NCI-H2107 (cell line): ENCODE measurements around the gene NLGN1.

Experiments used
- DNase-seq: peaks from one replicate; lab custom pipeline; 2025; lab: John Stamatoyannopoulos, UW

NLGN1 gene

GRCh38 chr3:174334111-174334510 lies 936.6 kb downstream of the NLGN1 start:
- DNase-seq = no peak

DNA sequence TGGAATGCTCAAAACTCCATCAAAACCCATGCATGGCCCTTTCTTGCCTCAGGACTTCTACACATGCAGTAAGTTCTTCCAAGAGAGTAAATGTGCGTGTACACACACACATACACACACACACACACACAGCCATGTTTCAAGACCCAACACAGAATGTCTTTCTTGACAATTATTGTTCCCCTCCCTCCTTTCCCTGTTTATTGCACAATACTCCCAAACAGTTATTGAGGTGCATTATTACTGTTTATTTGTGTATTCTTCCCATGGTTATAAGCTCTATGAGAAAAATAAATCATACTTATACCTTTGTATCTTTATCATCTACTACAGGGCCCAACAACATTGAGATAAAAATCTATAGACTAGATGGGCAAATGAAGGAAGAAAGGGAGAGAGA lies 937.8 kb downstream of the NLGN1 start:
- DNase-seq = no peak

GRCh38 chr3:174335910-174336309 lies 938.4 kb downstream of the NLGN1 start:
- no peak for DNase-seq
